Measurements from ENCODE around the gene SYT7.

Gene SYT7

GRCh38 chr11:61577383-61578118, 3.3 kb downstream of the SYT7 start:
- in situ Hi-C loops (cut with MboI; ENCODE audit: low sequenced_read_pairs, unreplicated experiment) = no loop called here
- DNase-seq (ENCODE audit: low spot score) = no peak
- no peak for TF ChIP-seq CTCF (IDR thresholded peaks at IDR 0.05; ENCODE audit: borderline replicate concordance, control extremely low read depth, extremely low read depth, insufficient read depth, missing control alignments)

- in situ Hi-C loops (cut with MboI; ENCODE audit: low sequenced_read_pairs, unreplicated experiment) = no loop called here
- TF ChIP-seq CTCF (IDR thresholded peaks at IDR 0.05; ENCODE audit: borderline replicate concordance, control extremely low read depth, extremely low read depth, insufficient read depth, missing control alignments) = no peak
- no peak for DNase-seq (ENCODE audit: low spot score)
These were observed 4.7 kb downstream of the SYT7 start for GRCh38 chr11:61575886-61576861.

- no peak for TF ChIP-seq CTCF (IDR thresholded peaks at IDR 0.05; ENCODE audit: borderline replicate concordance, control extremely low read depth, extremely low read depth, insufficient read depth, missing control alignments)
- no peak for DNase-seq (ENCODE audit: low spot score)
- in situ Hi-C loops (cut with MboI; ENCODE audit: low sequenced_read_pairs, unreplicated experiment) = no loop called here
These were observed 6.3 kb downstream of the SYT7 start for GRCh38 chr11:61574611-61575010.

GRCh38 chr11:61572913-61573312, 8.0 kb downstream of the SYT7 start:
- TF ChIP-seq CTCF (IDR thresholded peaks at IDR 0.05; ENCODE audit: borderline replicate concordance, control extremely low read depth, extremely low read depth, insufficient read depth, missing control alignments) = no peak
- no peak for DNase-seq (ENCODE audit: low spot score)
- in situ Hi-C loops (cut with MboI; ENCODE audit: low sequenced_read_pairs, unreplicated experiment) = no loop called here

GRCh38 chr11:61571869-61572268, 9.0 kb downstream of the SYT7 start:
- in situ Hi-C loops (cut with MboI; ENCODE audit: low sequenced_read_pairs, unreplicated experiment) = no loop called here
- no peak for DNase-seq (ENCODE audit: low spot score)
- TF ChIP-seq CTCF (IDR thresholded peaks at IDR 0.05; ENCODE audit: borderline replicate concordance, control extremely low read depth, extremely low read depth, insufficient read depth, missing control alignments) = no peak

- no peak for TF ChIP-seq CTCF (IDR thresholded peaks at IDR 0.05; ENCODE audit: borderline replicate concordance, control extremely low read depth, extremely low read depth, insufficient read depth, missing control alignments)
- DNase-seq (ENCODE audit: low spot score) = no peak
- in situ Hi-C loops (cut with MboI; ENCODE audit: low sequenced_read_pairs, unreplicated experiment) = no loop called here
These were observed 9.5 kb downstream of the SYT7 start for GRCh38 chr11:61571337-61571736.

Data from GM13976 (cell line).